Measurements from ENCODE around the gene PCSK9.

The PCSK9 gene

GRCh38 chr1:54998100-54998499 lies 41.2 kb upstream of the PCSK9 start:
- no peak for DNase-seq (ENCODE audit: low read depth in 1 of 2, low spot score in 1 of 2)
- in situ Hi-C loops (cut with HindIII; ENCODE audit: low pct_unique_long_range_greater_than_20kb, low sequenced_read_pairs): no loop called here
- no peak for TF ChIP-seq JUND (IDR thresholded peaks at IDR 0.05; ENCODE audit: low read depth)

DNA sequence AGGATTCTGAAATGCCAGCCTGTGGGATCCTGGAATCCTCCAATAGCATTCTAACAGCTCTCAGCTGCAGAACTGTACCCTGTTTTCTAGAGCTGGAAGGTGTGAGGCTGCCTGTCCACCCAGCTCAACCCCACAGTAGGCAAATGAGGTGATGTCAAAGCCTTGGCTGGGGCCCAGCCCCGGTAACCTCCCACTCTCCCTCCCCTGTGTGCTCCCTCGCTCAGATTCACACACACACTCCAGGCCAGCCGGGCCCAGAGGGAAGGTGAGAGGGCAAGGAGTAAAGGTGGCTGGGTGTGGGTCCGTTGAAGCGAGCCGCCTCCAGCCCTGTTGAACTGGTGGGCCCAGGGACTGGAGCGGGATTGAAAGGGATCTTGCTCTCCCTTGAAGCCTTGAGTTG lies 40.7 kb upstream of the PCSK9 start, which contains the start of gene BSND:
BSND (plus strand) TSS at position 257 of the 400 bp plus-strand sequence. CDS start 254 bp downstream, outside the sequence.
- no peak for TF ChIP-seq JUND (IDR thresholded peaks at IDR 0.05; ENCODE audit: low read depth)
- DNase-seq (ENCODE audit: low read depth in 1 of 2, low spot score in 1 of 2): no peak
- in situ Hi-C loops (cut with HindIII; ENCODE audit: low pct_unique_long_range_greater_than_20kb, low sequenced_read_pairs): no loop called here

DNA sequence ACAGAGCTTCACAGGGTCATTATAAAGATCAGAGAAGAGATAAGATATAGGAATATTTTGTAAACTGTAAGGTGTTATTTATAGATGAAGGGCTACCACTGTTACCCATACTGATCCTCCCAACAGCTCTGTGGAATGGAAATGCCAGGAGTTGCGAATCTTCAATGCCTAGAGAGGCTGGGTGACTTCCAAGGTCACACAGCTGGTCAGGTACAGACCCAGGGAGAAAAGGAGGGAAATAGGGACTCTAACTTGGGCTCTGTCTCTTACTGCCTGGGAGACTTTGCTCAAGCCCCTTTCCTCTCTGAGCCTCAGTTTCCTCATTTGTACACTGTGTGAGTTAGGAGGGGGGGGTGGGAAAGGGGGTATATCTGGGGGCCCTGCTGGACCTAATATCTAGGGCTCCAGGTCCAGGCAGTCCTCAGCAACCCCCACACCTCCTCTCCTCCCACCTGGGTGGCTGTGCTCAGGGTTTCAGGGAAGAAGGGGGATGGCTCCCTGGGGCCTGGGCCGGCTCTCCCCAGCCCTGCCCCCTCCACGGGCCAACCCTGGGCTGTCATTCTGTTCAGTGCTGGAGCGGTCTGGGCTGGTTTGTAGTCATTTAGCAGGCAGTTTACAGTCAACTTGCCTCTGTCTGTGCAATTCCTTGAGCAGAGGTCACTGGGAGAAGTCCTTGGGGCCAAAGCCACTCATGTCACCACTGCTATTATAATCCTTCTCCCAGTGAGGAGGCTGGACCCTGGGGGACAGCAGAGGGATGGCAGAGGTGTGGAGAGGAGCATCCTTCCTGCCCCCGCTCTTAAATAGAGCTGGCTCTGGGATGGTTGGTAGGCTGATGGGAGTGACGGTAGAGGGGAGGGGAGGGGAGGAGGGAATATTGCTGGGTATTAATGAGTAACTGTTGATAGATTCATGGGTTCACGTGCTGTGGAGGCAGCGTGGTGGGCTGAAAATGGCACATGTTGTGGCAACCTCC lies 39.0 kb upstream of the PCSK9 start:
- no peak for TF ChIP-seq JUND (IDR thresholded peaks at IDR 0.05; ENCODE audit: low read depth)
- in situ Hi-C loops (cut with HindIII; ENCODE audit: low pct_unique_long_range_greater_than_20kb, low sequenced_read_pairs): no loop called here
- DNase-seq (ENCODE audit: low read depth in 1 of 2, low spot score in 1 of 2): no peak

DNA sequence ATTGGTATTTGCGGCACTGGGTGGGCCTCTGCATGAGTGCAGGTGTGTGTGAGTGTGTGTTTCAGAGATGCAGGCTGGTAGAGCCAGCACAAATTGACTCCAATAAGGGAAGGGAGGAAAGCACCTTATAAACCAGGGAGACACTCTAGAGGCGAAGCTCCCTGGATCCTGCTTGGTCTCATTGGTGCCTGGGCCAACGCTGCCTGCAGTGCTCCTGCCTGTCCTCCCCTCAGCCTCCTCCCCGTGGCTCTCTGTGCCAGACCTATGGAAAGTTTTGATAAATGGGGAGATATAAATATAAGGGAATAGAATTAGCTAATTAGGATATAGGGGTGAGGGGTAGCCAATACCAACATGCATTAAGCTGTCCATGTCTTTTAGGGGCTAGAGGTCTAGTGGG lies 38.0 kb upstream of the PCSK9 start:
- DNase-seq (ENCODE audit: low read depth in 1 of 2, low spot score in 1 of 2): no peak
- no peak for TF ChIP-seq JUND (IDR thresholded peaks at IDR 0.05; ENCODE audit: low read depth)
- in situ Hi-C loops (cut with HindIII; ENCODE audit: low pct_unique_long_range_greater_than_20kb, low sequenced_read_pairs): no loop called here

DNA sequence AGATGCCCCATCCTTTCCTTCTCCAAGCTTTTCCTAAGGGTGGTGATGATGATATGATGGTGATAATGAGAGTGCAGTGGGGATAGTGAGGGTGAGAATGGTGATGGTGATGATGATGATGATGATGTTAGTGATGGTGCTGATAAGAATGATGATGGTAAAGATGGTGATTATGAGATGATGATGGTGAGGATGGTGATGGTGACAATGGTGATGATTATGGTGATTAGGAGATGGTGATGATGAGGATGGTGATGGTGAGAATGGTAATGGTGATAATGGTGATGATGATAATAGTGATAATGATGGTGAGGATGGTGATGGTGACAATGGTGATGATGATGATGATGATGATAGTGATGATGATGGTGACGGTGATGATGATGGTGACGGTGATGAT lies 36.7 kb upstream of the PCSK9 start:
- in situ Hi-C loops (cut with HindIII; ENCODE audit: low pct_unique_long_range_greater_than_20kb, low sequenced_read_pairs): no loop called here
- no peak for DNase-seq (ENCODE audit: low read depth in 1 of 2, low spot score in 1 of 2)
- TF ChIP-seq JUND (IDR thresholded peaks at IDR 0.05; ENCODE audit: low read depth): no peak

DNA sequence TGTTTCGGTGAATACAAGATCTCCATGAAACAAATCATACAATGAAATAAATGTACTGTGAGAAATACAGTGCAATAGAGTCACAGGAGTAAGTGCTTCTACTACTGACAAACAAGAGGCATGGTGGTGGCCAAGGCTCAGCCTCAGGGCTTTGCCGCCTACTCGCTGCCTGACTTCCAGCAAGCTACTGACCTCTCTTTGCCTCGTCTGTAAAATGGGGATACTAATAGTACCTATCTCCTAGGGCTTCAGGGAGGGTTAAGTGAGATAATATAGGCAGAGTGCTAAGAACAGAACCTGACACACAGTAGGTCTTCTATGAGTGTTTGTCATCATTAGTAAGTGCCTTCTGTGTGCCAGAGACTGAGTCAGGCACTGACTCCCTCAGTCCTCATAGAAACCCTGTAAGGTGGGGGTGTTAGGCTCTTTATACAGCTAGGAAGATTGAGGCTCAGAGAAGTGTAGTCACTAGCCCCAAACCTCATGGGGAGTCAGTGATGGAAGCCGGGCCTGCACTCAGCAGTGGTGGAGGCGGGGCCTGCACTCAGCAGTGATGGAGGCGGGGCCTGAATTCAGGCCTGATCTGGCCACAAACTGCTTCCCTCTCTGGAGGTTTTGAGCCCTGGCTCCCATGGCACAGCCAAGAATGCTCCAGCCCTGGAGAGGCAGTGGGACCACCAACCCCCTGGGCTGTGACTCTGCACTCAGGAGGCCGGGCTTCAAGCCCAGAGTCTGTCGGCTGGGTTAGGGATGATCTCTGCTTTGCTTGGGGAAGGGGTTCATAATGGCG lies 33.8 kb upstream of the PCSK9 start:
- no peak for DNase-seq (ENCODE audit: low read depth in 1 of 2, low spot score in 1 of 2)
- in situ Hi-C loops (cut with HindIII; ENCODE audit: low pct_unique_long_range_greater_than_20kb, low sequenced_read_pairs): no loop called here
- no peak for TF ChIP-seq JUND (IDR thresholded peaks at IDR 0.05; ENCODE audit: low read depth)

GRCh38 chr1:55006931-55007330 lies 32.4 kb upstream of the PCSK9 start:
- no peak for TF ChIP-seq JUND (IDR thresholded peaks at IDR 0.05; ENCODE audit: low read depth)

GRCh38 chr1:55007625-55008024 lies 31.7 kb upstream of the PCSK9 start:
- no peak for TF ChIP-seq JUND (IDR thresholded peaks at IDR 0.05; ENCODE audit: low read depth)

More at GRCh38 chr1:55006931-55007330, 32.4 kb upstream of the PCSK9 start:
- in situ Hi-C loops (cut with HindIII; ENCODE audit: low pct_unique_long_range_greater_than_20kb, low sequenced_read_pairs): no loop called here
- no peak for DNase-seq (ENCODE audit: low read depth in 1 of 2, low spot score in 1 of 2)

GRCh38 chr1:55010194-55010886 lies 29.0 kb upstream of the PCSK9 start:
- in situ Hi-C loops (cut with HindIII; ENCODE audit: low pct_unique_long_range_greater_than_20kb, low sequenced_read_pairs): no loop called here
- DNase-seq (ENCODE audit: low read depth in 1 of 2, low spot score in 1 of 2): no peak
- TF ChIP-seq JUND (IDR thresholded peaks at IDR 0.05; ENCODE audit: low read depth): no peak

More at GRCh38 chr1:55007625-55008024, 31.7 kb upstream of the PCSK9 start:
- in situ Hi-C loops (cut with HindIII; ENCODE audit: low pct_unique_long_range_greater_than_20kb, low sequenced_read_pairs): no loop called here
- DNase-seq (ENCODE audit: low read depth in 1 of 2, low spot score in 1 of 2): no peak

GRCh38 chr1:55010887-55011217 lies 28.5 kb upstream of the PCSK9 start:
- no peak for DNase-seq (ENCODE audit: low read depth in 1 of 2, low spot score in 1 of 2)
- no peak for TF ChIP-seq JUND (IDR thresholded peaks at IDR 0.05; ENCODE audit: low read depth)
- in situ Hi-C loops (cut with HindIII; ENCODE audit: low pct_unique_long_range_greater_than_20kb, low sequenced_read_pairs): no loop called here

GRCh38 chr1:55012661-55013060 lies 26.7 kb upstream of the PCSK9 start:
- no peak for TF ChIP-seq JUND (IDR thresholded peaks at IDR 0.05; ENCODE audit: low read depth)

GRCh38 chr1:55015123-55015522 lies 24.2 kb upstream of the PCSK9 start:
- TF ChIP-seq JUND (IDR thresholded peaks at IDR 0.05; ENCODE audit: low read depth): no peak
- peak; percentile 18 to 94 for DNase-seq (ENCODE audit: low read depth in 1 of 2, low spot score in 1 of 2)
- in situ Hi-C loops (cut with HindIII; ENCODE audit: low pct_unique_long_range_greater_than_20kb, low sequenced_read_pairs): no loop called here

More at GRCh38 chr1:55012661-55013060, 26.7 kb upstream of the PCSK9 start:
- in situ Hi-C loops (cut with HindIII; ENCODE audit: low pct_unique_long_range_greater_than_20kb, low sequenced_read_pairs): no loop called here
- DNase-seq (ENCODE audit: low read depth in 1 of 2, low spot score in 1 of 2): peak in 1 of 2 experiments; percentile 47

Data from T47D (cell line).